Measurements from ENCODE around the gene VSTM5. TPM values are rescaled to one million over a fixed set of nuclear protein-coding genes. Genes with fewer than 3 reads are reported as not detected.

Gene VSTM5
- total RNA-seq, 4 donors from 2014 or later = 0.16 to 0.68 TPM; not detected in 2

- Histone ChIP-seq H3K36me3 (no peaks in the 10 kb centered on the region), H3K4me1 (peaks cover 19% of the 10 kb centered on the region), H3K27ac (no peak overlapping the region), H3K9me3 (no peaks in the 10 kb centered on the region), H3K27me3 (no peaks in the 10 kb centered on the region), H3K4me3 (no peak overlapping the region)
- TF ChIP-seq EP300 (IDR thresholded peaks at IDR 0.05) = no peak
- TF ChIP-seq CTCF (IDR thresholded peaks at IDR 0.05) = no peak
- no peak for TF ChIP-seq POLR2AphosphoS5 (IDR thresholded peaks at IDR 0.05)
- TF ChIP-seq POLR2A (IDR thresholded peaks at IDR 0.05) = no peak
- DNase-seq (ENCODE audit: low spot score in 2 of 2) = no peak
- 88% methylated on average over 2 of the region's 2 CpGs for WGBS
These were observed 4.0 kb downstream of the VSTM5 start for GRCh38 chr11:93846411-93846810.

GRCh38 chr11:93845181-93846092 lies 5.0 kb downstream of the VSTM5 start:
- no peak for TF ChIP-seq POLR2A (IDR thresholded peaks at IDR 0.05)
- no peak for TF ChIP-seq POLR2AphosphoS5 (IDR thresholded peaks at IDR 0.05)
- no peak for TF ChIP-seq CTCF (IDR thresholded peaks at IDR 0.05)
- TF ChIP-seq EP300 (IDR thresholded peaks at IDR 0.05) = no peak
- WGBS = 82% methylated on average over 8 of the region's 8 CpGs

GRCh38 chr11:93844568-93844967 lies 5.8 kb downstream of the VSTM5 start:
- no peaks in the 10 kb centered on the region for H3K36me3 ChIP-seq
- WGBS = 52% methylated on average over 7 of the region's 7 CpGs
- DNase-seq (ENCODE audit: low spot score in 2 of 2) = no peak
- no peaks in the 10 kb centered on the region for H3K9me3 ChIP-seq
- no peak overlapping the region for H3K4me3 ChIP-seq
- peaks cover 6% of the 10 kb centered on the region for H3K4me1 ChIP-seq
- H3K27me3 ChIP-seq = no peaks in the 10 kb centered on the region
- TF ChIP-seq POLR2AphosphoS5 (IDR thresholded peaks at IDR 0.05) (no peak), EP300 (IDR thresholded peaks at IDR 0.05) (no peak), POLR2A (IDR thresholded peaks at IDR 0.05) (no peak), CTCF (IDR thresholded peaks at IDR 0.05) (no peak)
- no peak overlapping the region for H3K27ac ChIP-seq

More at GRCh38 chr11:93845181-93846092, 5.0 kb downstream of the VSTM5 start:
- H3K36me3 ChIP-seq = no peaks in the 10 kb centered on the region
- H3K9me3 ChIP-seq = no peaks in the 10 kb centered on the region
- no peak overlapping the region for H3K4me3 ChIP-seq
- no peaks in the 10 kb centered on the region for H3K27me3 ChIP-seq
- H3K4me1 ChIP-seq = peaks cover 15% of the 10 kb centered on the region
- no peak overlapping the region for H3K27ac ChIP-seq
- DNase-seq (ENCODE audit: low spot score in 2 of 2) = no peak

GRCh38 chr11:93843906-93844305 lies 6.5 kb downstream of the VSTM5 start:
- TF ChIP-seq POLR2A (IDR thresholded peaks at IDR 0.05) (no peak), POLR2AphosphoS5 (IDR thresholded peaks at IDR 0.05) (no peak), CTCF (IDR thresholded peaks at IDR 0.05) (no peak), EP300 (IDR thresholded peaks at IDR 0.05) (no peak)
- no peak overlapping the region for H3K4me3 ChIP-seq
- no peak overlapping the region for H3K27ac ChIP-seq
- DNase-seq (ENCODE audit: low spot score in 2 of 2) = no peak
- H3K9me3 ChIP-seq = no peaks in the 10 kb centered on the region
- peaks cover 3% of the 10 kb centered on the region for H3K4me1 ChIP-seq
- H3K36me3 ChIP-seq = no peaks in the 10 kb centered on the region
- no peaks in the 10 kb centered on the region for H3K27me3 ChIP-seq
- WGBS = 96% methylated on average over 5 of the region's 5 CpGs

GRCh38 chr11:93842461-93842860 lies 8.0 kb downstream of the VSTM5 start:
- Histone ChIP-seq H3K9me3 (no peaks in the 10 kb centered on the region), H3K27me3 (no peaks in the 10 kb centered on the region), H3K4me1 (peaks cover 3% of the 10 kb centered on the region), H3K36me3 (no peaks in the 10 kb centered on the region), H3K4me3 (no peak overlapping the region), H3K27ac (no peak overlapping the region)
- TF ChIP-seq POLR2A (IDR thresholded peaks at IDR 0.05) (no peak), CTCF (IDR thresholded peaks at IDR 0.05) (no peak), EP300 (IDR thresholded peaks at IDR 0.05) (no peak), POLR2AphosphoS5 (IDR thresholded peaks at IDR 0.05) (no peak)
- WGBS = 46% methylated on average over 6 of the region's 6 CpGs
- DNase-seq (ENCODE audit: low spot score in 2 of 2) = no peak
